HG02678 (cell line): Measurements from ENCODE around the gene DTWD2.
"Not testable (repeated sequence)": the region's sequence is repeated elsewhere in the genome, so short reads cannot be mapped to it uniquely, and the experiment has no call there.

Experiments used
- ATAC-seq: cut with Tn5 transposase; IDR thresholded peaks from one replicate; pipeline ENCODE4 v1.9.1; 2021; ENCODE audit warnings: mild to moderate bottlenecking, moderate library complexity; ENCODE audit not compliant: unreplicated experiment

DTWD2 gene

DNA sequence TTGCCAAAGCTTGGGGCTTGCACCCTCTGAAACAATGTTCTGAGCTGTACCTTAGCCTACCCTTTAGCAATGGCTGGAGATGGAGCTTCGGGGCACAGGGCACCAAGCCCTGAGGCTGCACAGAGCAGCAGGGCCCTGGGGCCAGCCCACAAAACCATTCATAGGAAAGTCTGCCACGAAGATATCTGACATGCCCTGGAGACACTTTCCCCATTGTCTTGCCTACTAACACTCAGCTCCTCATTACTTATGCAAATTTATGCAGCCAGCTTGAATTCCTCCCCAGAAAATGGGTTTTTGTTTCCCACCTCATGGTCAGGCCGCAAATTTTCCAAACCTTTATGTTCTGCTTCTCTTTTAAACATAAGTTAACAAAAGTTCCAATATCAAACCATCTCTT, 105.7 kb downstream of the DTWD2 start:
- no peak for ATAC-seq

DNA sequence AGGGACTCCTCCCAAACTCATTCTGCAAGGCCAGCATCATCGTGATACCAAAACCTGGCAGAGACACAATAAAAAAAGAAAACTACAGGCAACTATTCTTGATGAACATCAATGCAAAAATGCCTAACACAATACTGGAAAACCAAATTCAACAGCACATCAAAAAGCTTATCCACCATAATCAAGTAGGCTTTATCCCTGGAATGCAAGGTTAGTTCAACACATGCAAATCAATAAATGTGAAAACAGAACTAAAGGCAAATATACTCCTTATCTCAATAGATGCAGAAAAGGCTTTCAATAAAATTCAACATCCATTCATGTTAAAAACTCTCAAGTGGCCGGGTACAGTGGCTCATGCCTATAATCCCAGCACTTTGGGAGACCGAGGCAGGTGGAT, 111.5 kb downstream of the DTWD2 start:
- ATAC-seq = not testable (repeated sequence)

DNA sequence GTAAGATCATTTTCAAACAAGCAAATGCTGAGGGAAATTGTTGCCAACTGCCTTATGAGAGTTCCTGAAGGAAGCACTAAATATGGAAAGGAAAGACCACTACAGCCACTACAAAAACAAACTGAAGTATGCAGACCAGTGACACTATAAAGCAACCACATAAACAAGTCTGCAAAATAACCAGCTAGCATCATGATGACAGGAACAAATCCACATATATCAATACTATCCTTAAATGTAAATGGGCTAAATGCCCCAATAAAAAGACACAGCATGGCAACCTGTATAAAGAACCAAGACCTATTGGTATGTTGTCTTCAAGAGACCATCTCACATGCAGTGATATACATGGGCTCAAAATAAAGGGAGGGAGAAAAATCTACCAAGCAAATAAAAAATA, 113.2 kb downstream of the DTWD2 start:
- no peak for ATAC-seq

DNA sequence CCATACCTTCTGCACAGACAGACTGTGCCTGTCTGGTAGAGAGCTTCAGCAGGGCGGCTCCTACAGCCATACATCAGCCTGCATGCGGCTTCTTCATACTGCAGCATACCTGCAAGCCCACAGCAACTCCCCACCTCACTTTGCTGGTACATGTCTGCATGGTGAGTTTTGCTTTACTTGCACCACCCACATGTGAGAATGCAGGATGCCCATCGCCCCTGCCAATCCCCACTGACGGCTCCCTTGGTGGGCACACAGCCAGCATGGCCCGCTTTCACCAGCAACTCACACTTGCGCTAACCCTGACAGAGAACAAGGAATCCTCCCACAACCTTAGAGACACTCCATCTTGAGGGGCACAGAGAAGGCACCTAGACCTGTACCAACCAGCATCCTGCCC, 114.9 kb downstream of the DTWD2 start:
- no peak for ATAC-seq

DNA sequence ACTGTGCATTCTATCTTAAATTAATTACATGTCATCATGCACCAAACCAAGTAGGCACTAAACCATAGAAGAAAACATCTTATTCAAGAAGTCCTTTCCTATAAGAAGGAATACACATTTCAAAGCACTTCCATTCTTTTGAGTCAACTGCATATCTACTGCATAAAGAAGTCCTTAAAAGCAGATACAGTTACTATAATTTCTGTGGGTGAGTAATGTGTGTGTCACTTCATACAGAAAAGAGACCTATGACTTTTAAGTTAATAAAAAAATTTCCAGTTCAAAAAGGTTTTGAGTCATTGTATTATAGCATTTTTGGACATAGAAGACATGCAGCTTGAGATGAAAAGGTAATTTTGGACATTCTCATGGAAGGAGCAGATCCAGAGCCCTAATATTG, 125.0 kb downstream of the DTWD2 start:
- ATAC-seq = no peak

DNA sequence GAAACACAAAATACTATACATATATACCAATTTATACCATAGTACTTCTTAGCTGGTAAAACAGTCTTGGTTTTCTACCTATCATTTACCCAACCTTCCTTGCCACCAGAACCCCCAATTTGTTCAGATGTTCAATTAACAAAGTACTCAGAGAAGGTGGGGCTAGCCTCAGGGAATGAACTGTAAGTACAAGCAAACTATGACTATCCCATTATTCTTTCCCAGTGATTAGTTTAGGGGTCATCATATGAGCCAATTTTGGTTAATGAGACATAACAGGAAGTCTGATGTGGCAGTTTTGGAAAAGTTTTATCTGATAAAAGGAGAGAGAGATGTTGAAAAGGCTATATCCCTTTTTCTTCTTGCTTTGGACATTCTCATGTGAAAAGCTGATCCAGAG, 125.8 kb downstream of the DTWD2 start:
- ATAC-seq = no peak

DNA sequence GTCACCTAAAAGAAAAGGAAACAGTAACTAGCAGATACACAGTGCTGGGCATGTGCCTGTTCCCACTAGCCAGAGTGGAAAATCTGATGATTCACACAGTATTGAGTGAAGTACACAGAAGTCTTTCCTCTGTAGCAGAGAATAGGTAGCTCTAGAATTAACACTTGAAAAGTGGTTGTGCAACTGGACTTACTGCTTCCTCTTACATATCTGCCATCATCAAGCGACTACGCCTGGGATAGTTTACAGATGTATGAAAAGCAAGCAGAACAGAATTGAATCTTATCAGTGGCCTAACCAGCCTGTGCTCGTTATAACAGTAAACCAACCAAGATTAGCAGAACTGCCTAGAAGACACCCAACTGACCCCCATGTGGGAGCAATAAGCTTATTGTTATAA, 130.6 kb downstream of the DTWD2 start:
- no peak for ATAC-seq

DNA sequence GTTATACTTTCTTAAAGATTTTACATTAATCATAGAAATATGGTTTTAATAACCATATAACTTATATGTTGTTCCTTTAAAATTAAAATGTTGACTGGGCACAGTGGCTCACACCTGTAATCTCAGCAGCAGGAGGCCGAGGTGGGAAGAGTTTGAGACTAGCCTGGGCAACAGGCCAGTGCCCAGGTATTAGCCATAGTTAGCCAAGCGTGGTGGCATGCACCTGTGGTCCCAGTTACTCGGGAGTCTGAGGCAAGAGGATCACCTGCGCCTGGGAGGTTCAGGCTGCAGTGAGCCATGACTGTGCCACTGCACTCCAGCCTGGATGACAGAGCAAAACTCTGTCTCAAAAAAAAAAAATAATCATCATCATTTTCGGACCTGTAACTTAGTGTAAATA, 133.5 kb downstream of the DTWD2 start:
- no peak for ATAC-seq

DNA sequence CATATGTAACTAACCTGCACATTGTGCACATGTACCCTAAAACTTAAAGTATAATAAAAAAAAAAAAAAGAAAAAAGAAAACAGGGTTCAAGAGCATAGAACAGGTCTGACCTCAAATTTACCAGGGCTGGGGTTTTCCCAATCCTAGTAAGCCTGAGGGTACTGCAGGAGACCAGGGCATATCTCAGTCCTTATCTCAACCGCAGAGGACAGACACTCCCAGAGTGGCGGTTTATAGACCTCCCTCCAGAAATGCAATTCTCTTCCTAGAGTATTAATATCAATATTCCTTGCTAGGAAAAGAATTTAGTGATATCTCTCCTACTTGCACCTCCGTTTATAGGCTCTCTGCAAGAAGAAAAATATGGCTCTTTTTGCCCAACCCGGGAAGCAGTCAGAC, 136.6 kb downstream of the DTWD2 start:
- not testable (repeated sequence) for ATAC-seq

DNA sequence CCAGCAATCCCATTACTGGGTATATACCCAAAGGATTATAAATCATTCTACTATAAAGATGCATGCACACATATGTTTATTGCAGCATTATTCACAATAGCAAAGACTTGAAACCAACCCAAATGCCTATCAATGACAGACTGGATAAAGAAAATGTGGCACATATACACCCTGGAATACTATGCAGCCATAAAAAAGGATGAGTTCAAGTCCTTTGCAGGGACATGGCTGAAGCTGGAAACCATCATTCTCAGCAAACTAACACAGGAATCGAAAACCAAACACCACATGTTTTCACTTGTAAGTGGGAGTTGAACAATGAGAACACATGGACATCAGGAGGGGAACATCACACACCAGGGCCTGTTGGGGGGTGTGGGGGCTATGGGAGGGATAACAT, 138.8 kb downstream of the DTWD2 start:
- ATAC-seq = not testable (repeated sequence)

DNA sequence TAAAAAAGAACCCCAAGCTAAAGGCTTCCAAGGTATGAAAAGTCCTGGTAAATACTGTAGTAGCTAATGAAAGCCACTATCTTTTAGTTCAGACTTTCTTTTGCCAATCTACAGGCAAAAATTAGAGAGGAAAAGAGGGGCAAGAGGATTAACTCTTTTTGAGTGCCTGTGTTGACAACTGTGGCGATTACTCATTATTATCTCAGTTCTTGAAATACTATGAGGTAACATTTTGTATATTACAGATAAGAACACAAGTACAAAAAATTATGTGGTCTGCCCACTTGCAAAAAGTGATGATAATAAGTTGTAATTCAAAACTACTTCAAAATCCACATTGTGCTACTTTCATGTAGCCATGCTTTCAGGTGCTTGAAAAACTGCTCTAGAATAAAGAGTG, 144.0 kb downstream of the DTWD2 start:
- no peak for ATAC-seq

DNA sequence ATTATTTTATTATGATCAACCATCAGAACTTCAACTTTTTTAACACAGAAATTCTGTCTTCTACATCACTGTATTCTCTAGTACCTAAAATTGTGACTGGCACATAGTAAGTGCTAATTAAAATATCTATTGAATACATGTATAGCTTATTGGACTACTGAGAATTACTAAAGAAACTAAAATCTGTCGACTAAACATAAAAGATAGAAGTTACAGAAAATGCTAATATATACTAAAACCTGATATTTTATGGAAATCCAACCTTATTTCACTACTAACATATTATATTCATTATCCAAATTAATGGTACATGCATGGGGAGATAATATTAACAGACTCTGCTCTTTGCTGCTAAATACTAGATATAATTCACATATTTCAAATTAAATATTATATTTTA, 153.6 kb downstream of the DTWD2 start:
- ATAC-seq = no peak

DNA sequence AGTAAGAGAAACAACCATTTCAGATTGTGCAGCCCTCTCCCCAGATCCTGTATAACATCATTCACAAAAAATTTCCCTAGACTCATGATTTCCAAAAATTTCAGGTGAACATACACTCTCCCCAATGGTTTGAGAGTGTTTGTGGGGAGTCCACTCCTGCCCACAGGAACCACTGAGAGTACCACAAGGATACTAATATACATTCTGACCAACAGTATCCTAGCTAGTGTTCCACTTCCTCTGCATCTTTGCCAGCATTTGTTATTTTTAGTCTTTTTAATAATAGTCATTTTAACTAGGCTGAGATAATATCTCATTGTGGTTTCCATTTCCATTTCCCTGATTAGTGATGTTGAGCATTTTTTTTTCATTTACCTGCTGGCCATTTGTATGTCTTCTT, 155.4 kb downstream of the DTWD2 start:
- ATAC-seq = no peak

DNA sequence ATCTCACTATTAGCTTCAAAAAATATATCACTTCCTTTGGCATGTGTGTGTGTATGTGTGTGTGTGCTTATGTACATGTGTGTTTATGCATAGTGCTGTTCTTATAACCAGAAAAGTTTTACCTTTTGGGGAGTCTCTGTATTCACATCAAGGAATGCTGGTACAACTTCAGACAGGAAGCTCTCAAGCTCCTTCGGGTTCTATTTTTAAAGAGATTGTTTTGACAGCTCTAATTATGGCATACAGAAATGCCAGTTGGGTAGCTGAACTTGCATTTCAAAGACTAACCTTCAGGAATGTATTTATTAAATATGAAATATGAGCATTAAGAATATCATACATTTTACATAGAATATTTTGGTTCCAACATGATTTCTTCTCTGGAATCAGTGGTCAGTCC, 163.1 kb downstream of the DTWD2 start:
- ATAC-seq = no peak

DNA sequence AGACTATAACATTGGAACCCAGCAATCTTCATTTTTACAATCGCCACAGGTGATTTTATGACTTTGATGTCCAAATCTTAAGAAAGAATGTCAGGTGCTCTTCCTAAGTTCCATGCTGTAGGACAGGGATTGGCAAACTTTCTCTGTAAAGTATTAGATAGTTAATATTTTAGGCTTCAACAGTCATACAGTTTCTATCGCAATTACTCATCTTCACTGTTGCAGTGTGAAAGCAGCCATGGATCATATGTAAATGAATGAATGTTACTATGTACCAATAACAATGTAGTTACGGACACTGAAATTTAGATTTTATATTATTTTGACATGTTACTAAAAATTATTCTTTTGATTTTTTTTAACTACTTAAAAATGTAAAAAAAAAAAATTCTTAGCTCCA, 169.7 kb downstream of the DTWD2 start:
- no peak for ATAC-seq

DNA sequence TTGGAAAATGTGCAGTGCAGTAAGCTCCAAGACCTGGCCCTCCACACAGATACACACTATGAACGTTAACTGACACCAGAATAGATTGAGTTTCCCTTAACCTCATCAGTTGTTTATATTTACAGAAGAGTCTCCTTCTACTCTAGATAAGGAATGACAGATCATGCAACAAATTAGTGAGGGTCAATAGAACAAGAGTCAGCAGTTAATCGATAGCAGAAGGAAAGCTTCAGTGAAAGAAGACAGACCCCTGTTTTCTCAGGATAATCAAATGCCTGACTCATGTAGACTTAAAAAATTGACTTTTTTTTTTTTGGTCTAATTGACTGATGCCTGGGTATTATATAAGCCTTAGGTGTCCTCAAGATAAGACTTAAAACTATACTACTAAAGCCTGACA, 179.9 kb downstream of the DTWD2 start:
- no peak for ATAC-seq

DNA sequence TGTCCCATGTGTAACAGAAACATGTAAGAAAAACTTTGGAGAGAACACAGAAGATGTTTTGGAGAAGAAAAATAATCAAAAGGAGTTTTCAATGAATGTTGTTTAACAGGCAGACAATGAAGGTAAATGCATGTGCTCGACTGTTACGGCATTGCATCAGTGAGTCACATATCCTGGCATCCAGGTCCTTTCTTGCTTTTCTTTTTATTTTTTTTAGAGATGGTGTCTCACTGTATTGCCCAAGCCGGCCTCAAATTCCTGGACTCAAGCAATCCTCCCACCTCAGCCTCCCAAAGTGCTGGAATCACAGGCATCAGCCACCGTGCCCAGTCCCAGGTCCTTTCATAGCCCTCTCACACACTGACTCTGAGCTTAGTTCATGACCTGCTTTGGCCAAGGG, 181.8 kb downstream of the DTWD2 start:
- no peak for ATAC-seq

DNA sequence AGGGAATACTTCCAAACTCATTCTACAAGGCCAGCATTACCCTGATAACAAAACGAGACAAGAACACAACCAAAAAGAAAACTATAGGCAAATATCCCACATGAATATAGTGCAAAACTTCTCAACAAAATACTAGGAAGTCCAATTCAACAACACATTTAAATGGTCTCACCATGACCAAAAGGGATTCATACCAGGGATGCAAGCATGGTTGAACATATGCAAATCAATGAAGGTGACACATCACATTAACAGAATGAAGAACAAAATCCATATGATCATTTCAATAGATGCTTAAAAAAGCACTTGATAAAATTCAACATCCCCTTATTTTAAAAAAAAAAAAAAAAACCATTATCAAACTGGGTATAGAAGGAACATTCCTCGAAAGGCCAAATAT, 186.0 kb downstream of the DTWD2 start:
- ATAC-seq = no peak

DNA sequence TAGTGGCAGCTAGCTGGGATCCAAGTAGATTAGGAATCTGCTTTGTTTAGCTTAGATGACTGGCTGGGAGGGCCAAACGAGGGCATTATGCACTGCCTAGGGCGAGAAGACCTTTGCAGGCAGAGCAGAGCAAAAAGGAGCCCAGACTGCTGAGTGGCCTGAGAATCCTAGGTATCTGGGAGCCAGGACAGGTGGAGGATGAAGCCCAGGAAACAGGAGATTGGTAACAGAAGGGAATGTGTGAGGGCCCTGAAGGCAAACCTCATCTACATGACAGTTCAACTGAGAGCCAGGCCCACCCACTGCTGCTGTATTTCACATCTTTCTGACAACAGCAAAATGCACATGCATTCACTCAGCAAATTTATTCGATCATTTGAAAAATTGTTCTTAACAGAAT, 192.3 kb downstream of the DTWD2 start:
- ATAC-seq = no peak

DNA sequence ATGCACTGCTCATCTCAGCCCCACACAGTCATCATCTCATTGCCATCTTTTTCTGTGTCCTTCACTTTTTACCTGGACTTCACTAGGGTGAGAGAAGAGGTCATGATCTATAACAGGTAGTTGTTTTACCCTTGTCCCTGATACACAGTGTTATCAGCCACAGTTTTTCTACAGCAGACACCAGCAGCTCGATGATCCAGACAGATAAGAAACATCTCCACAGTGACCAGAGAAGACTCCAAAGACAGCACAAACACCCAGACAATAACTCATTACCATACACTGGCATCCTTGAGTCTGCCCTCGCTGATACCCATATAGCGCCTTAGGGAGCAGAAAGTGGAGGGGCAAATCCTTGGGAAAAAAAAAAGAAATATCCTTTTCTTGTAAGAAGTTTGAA, 194.1 kb downstream of the DTWD2 start:
- no peak for ATAC-seq

DNA sequence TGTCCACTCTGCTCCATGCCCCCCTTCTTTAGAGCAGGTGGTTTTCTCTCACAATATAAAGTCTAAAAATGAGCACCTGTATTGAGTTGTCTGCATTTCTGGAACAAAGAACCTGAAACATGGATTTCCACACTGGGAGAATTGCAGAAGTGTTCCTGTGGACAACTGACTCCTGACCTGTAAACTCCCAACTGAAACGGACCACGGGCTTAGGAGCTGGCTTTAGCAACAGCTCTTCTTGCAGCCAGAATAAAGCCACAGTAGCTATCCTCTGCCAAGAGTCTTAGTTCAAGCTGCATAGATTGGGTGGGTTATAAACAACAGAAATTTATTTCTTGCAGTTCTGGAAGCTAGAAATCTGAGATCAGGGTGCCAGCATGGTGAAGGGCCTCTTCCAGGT, 194.7 kb downstream of the DTWD2 start:
- ATAC-seq = no peak

DNA sequence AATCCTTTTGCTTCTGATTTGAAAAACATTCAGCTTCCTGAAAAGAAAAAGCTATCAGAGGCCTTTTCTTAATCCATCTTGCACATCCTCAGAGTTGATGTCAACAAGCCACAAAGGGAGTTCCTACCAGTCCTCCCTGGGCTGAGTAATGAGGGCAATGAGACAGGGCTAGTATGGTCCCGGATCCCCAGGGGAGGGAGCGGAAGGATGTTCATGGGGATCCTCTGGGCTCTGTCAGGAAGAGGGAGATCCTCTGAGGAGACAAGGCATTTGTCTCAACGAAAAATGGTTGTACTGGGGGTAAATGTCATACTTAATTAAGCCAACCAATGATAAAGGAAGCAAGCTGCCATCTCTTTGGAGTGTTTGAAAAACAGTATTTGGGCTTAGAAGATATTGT, 195.3 kb downstream of the DTWD2 start:
- ATAC-seq = no peak

DNA sequence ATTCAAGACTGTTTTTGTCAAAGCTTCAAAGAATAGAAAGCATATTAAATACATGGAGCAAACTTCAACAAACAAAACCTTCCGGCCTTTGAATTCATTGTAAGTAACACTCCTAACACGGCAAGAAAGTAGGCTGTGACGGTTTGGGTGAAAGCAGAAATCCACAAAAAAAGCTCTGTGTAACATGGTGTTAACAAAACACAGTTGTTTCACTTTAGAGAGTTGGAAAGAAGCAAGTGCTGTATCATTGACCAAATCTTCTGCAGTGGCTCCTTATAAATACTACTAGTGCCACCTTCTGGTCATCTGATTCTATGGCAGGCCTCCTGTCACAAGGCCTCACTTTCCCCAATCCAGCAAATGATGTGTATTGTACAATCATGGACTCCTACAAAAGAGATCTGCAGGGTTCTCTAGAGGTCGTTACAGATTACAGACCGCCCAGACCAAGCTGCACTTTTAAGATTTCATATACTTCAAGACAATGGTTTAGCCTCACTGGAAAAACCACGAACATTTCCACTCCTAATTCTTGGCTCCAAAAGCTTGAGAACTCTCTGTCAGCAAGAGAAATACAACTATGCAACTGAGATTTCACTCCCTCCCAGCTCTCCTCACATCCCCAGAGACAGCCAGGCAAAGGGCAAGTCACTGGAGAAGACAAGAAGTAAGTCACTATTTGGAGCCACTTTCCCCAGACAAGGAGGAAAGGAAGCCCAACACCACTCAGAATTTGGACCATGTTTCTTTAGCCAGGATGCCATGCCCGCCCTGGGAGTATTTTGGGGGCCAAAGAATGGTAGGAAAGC, 196.2 kb downstream of the DTWD2 start:
- ATAC-seq = peak; percentile 98
